ENCODE data around the gene KCNN3. TPM values are rescaled to one million over a fixed set of nuclear protein-coding genes. Genes with fewer than 3 reads are reported as not detected.

The KCNN3 gene
- total and polyA plus RNA-seq, 2 of the 8 experiments (the other 6 are each of a cell fraction or from before 2014, with no cell fraction given): 2.8 to 3.7 TPM

DNA sequence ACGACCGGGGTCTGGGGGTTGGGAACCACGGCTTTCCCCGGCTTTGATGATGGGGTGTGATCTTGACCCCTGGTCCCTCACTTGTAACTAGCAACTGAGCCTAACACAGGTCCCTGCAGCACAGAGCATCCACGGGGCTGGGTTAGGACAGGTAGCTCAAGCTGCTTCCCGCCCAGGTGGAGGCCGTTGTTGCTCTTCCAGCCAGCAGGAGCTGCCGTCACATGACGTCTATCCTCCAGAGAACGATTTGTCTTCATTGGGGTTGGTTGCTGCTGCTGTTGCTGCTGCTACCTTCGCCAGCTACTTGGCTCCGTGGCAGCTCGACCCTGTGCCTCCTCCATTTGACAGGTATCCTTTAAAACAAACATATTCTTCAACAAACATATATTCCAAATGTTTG, 187.8 kb downstream of the KCNN3 start:
- Histone ChIP-seq H4K8ac (ENCODE audit: extremely low read depth, insufficient read depth, low read length) (no peak overlapping the region), H3K9ac (replicated peaks in 1 of 4; ENCODE audit: extremely low read depth in 1 of 4, low read depth in 3 of 4, low read length in 3 of 4) (no peak overlapping the region), H2AFZ (ENCODE audit: low read length) (no peak overlapping the region), H4K20me1 (replicated peaks in 1 of 2; ENCODE audit: control insufficient read depth in 1 of 2, insufficient read depth in 2 of 2, low read length in 2 of 2) (no peaks in the 10 kb centered on the region), H3K4me3 (ENCODE audit: extremely low read depth in 1 of 4, insufficient read depth in 2 of 4, low read depth in 3 of 4, low read length in 4 of 4) (no peak overlapping the region), H3K18ac (ENCODE audit: extremely low read depth, low read length) (no peak overlapping the region), H2BK12ac (ENCODE audit: low read depth, low read length) (no peak overlapping the region), H3K79me2 (ENCODE audit: control insufficient read depth in 1 of 2, insufficient read depth in 2 of 2, low read length in 2 of 2) (no peaks in the 10 kb centered on the region), H2BK20ac (ENCODE audit: low read length) (no peak overlapping the region), H3K56ac (replicated peaks; ENCODE audit: insufficient read length, low read depth, low read length) (no peak overlapping the region), H2BK15ac (ENCODE audit: low read length) (no peak overlapping the region), H3K4ac (replicated peaks; ENCODE audit: insufficient read length, low read depth, low read length) (no peak overlapping the region), H3K4me2 (ENCODE audit: insufficient read depth in 1 of 2, low read depth in 2 of 2, low read length in 2 of 2) (no peak overlapping the region), H2AK5ac (ENCODE audit: low read depth, low read length) (no peak overlapping the region), H3K27ac (ENCODE audit: low read depth, low read length) (no peak overlapping the region), H3K9me3 (ENCODE audit: insufficient read depth in 2 of 2, low read depth in 1 of 2, low read length in 1 of 2) (peaks cover 3 to 14% of the 10 kb centered on the region in 2 experiments; a peak in 3 of 4 replicates), H3K14ac (ENCODE audit: insufficient read length) (no peak overlapping the region), H2BK120ac (replicated peaks; ENCODE audit: low read depth, low read length) (no peak overlapping the region), H3K36me3 (ENCODE audit: control insufficient read depth in 2 of 4, insufficient read depth in 4 of 4, low read length in 3 of 4) (no peaks in the 10 kb centered on the region), H2BK5ac (ENCODE audit: low read depth, low read length) (no peak overlapping the region), H3K23ac (ENCODE audit: insufficient read length) (no peak overlapping the region), H3K79me1 (ENCODE audit: low read depth, low read length) (no peaks in the 10 kb centered on the region), H3K23me2 (ENCODE audit: low read depth, low read length) (no peaks in the 10 kb centered on the region), H4K91ac (replicated peaks; ENCODE audit: insufficient read length, low read length) (no peak overlapping the region), H4K5ac (ENCODE audit: insufficient read length, low read depth, low read length) (no peak overlapping the region), H3K4me1 (replicated peaks in 1 of 4; ENCODE audit: control insufficient read depth in 3 of 4, insufficient read depth in 4 of 4, low read length in 3 of 4) (no peaks in the 10 kb centered on the region; a peak in 1 of 7 replicates), H3K27me3 (replicated peaks in 1 of 4; ENCODE audit: control insufficient read depth in 3 of 4, extremely low read depth in 1 of 4, insufficient read depth in 3 of 4, low read length in 3 of 4) (no peaks in the 10 kb centered on the region)
- 81% methylated on average over 13 of the region's 13 CpGs; no CpG with 5 or more reads in 1 of the 2 experiments for WGBS, 2 experiments (ENCODE audit: extremely low coverage in 1 of 2, insufficient coverage in 1 of 2, insufficient read length in 1 of 2, insufficient replicate concordance in 2 of 2, low coverage in 1 of 2, low lambda C conversion rate in 2 of 2, missing lambda C conversion rate in 1 of 2)
- CTCF ChIA-PET (ENCODE audit: partially characterized antibody): interaction anchor here (0.8 to 2.6 kb wide), 8 partner anchors 13 to 262 kb away, joined by 3 to 12 read pairs (median 4); no protein-coding TSS in a partner anchor
- no peak for DNase-seq (ENCODE audit: low read depth in 1 of 2, low spot score in 2 of 2)
- POLR2A ChIA-PET (ENCODE audit: partially characterized antibody): no interaction called here
- TF ChIP-seq RAD21 (IDR thresholded peaks at IDR 0.05 in 1 of 2, conservative IDR thresholded peaks at IDR 0.05 in 1 of 2; ENCODE audit: low read depth in 2 of 2, low read length in 2 of 2) (no peak; a peak in 1 of 4 replicates), POLR2A (IDR thresholded peaks at IDR 0.05; ENCODE audit: control extremely low read depth in 1 of 2, low read depth in 2 of 2, low read length in 2 of 2) (no peak), POU5F1 (IDR thresholded peaks at IDR 0.05; ENCODE audit: low read depth, low read length) (no peak), JUN (IDR thresholded peaks at IDR 0.05; ENCODE audit: low read depth, low read length) (no peak), KDM5A (IDR thresholded peaks at IDR 0.05; ENCODE audit: low read length) (no peak)
- TF ChIP-seq, protein P1, sequence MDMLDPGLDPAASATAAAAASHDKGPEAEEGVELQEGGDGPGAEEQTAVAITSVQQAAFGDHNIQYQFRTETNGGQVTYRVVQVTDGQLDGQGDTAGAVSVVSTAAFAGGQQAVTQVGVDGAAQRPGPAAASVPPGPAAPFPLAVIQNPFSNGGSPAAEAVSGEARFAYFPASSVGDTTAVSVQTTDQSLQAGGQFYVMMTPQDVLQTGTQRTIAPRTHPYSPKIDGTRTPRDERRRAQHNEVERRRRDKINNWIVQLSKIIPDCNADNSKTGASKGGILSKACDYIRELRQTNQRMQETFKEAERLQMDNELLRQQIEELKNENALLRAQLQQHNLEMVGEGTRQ (IDR thresholded peaks at IDR 0.05; ENCODE audit: low read length): peak; percentile 70
- TF ChIP-seq, protein P2, sequence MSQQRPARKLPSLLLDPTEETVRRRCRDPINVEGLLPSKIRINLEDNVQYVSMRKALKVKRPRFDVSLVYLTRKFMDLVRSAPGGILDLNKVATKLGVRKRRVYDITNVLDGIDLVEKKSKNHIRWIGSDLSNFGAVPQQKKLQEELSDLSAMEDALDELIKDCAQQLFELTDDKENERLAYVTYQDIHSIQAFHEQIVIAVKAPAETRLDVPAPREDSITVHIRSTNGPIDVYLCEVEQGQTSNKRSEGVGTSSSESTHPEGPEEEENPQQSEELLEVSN (IDR thresholded peaks at IDR 0.05): peak; percentile 72
- TF ChIP-seq, protein P3, sequence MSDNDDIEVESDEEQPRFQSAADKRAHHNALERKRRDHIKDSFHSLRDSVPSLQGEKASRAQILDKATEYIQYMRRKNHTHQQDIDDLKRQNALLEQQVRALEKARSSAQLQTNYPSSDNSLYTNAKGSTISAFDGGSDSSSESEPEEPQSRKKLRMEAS (IDR thresholded peaks at IDR 0.05): 0 out of 2 replicates have a peak, but pooled peaks have one; percentile 36
- TF ChIP-seq, protein P4, sequence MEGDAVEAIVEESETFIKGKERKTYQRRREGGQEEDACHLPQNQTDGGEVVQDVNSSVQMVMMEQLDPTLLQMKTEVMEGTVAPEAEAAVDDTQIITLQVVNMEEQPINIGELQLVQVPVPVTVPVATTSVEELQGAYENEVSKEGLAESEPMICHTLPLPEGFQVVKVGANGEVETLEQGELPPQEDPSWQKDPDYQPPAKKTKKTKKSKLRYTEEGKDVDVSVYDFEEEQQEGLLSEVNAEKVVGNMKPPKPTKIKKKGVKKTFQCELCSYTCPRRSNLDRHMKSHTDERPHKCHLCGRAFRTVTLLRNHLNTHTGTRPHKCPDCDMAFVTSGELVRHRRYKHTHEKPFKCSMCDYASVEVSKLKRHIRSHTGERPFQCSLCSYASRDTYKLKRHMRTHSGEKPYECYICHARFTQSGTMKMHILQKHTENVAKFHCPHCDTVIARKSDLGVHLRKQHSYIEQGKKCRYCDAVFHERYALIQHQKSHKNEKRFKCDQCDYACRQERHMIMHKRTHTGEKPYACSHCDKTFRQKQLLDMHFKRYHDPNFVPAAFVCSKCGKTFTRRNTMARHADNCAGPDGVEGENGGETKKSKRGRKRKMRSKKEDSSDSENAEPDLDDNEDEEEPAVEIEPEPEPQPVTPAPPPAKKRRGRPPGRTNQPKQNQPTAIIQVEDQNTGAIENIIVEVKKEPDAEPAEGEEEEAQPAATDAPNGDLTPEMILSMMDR (IDR thresholded peaks at IDR 0.05; ENCODE audit: control extremely low read depth in 1 of 3, insufficient read depth in 1 of 3, low read depth in 1 of 3, low read length in 3 of 3): peak in 1 of 3 experiments; percentile 16; a peak in 1 of 4 replicates
- FAIRE-seq: no peak
